HCT116 (cell line): ENCODE data around the gene HSPG2. TPM values are rescaled to one million over a fixed set of nuclear protein-coding genes. Genes with fewer than 3 reads are reported as not detected.

Experiments used
- ATAC-seq: fragments of 200-7000 bp; cut with Tn5 transposase; 2 replicates; pipeline ENCODE4 v1.9.1; 2020; ENCODE audit warnings: mild to moderate bottlenecking, moderate library complexity
- BruUV-seq: library from RNA; stranded (reverse); fragments of 400-500 nt; replicated peaks from 2 replicates; lab custom pipeline; 2021; lab: Mats Ljungman, UMichigan
- CTCF ChIA-PET: fragments of 300-600 bp; sonication (Branson Sonifier 250); formaldehyde crosslinking; loops from one replicate; lab custom pipeline; 2021; ENCODE audit warnings: antibody characterized with exemption; lab: Charles Lee
- POLR2A ChIA-PET: fragments of 300-600, 350-600 bp; sonication (Branson Sonifier 250); formaldehyde crosslinking; loops from one replicate; lab custom pipeline; 2021; ENCODE audit warnings: antibody characterized with exemption; lab: Charles Lee
- RAD21 ChIA-PET, 2 experiments: fragments of 300-600 bp; sonication (Branson Sonifier 250); formaldehyde crosslinking; loops; one replicate each; lab custom pipeline; 2023; ENCODE audit warnings: low total read pairs in 2 of 2; ENCODE audit not compliant: uncharacterized antibody in 2 of 2, unreplicated experiment in 2 of 2, low non-redundant PET in 1 of 2; lab: Charles Lee
- DNase-seq: peaks from one replicate; pipeline ENCODE4 v3.0.0-alpha.2; 2010; ENCODE audit warnings: low read depth, low spot score
- H2AFZ ChIP-seq: fragments of 200-600 bp; shearing (Covaris generic), sonication (generic); 2 replicates; pipeline ENCODE4 v1.6.1; 2017; ENCODE audit warnings: low read depth, mixed run types, mixed read lengths, antibody characterized with exemption, low read length; ENCODE audit not compliant: poor library complexity, severe bottlenecking
- H3K27ac ChIP-seq: 2 replicates; pipeline ENCODE4 v1.5.1; 2012; ENCODE audit warnings: low read depth, low read length
- H3K27me3 ChIP-seq: fragments of 200-600 bp; sonication (generic); 2 replicates; pipeline ENCODE4 v1.6.1; 2016; ENCODE audit warnings: mixed run types, low read length, mixed read lengths; ENCODE audit not compliant: insufficient read depth
- H3K36me3 ChIP-seq, 2 experiments: fragments of 200-500 bp in 1 of 2; fragments of 200-600 bp in 1 of 2; sonication (Bioruptor generic) in 1 of 2; sonication (generic) in 1 of 2; 2 replicates each; pipeline versions ENCODE4 v1.5.1 to v1.6.1; 2014 to 2016; ENCODE audit warnings: low read length in 2 of 2, inconsistent platforms in 1 of 2, mixed read lengths in 1 of 2, mixed run types in 1 of 2; ENCODE audit not compliant: insufficient read depth in 2 of 2, control insufficient read depth in 1 of 2
- H3K4me1 ChIP-seq, 2 experiments: fragments of 200-600 bp in 1 of 2; sonication (generic) in 1 of 2; 2 replicates each; pipeline versions ENCODE4 v1.5.1 to v1.6.1; 2012 to 2017; ENCODE audit warnings: low read length in 2 of 2, inconsistent platforms in 1 of 2, mild to moderate bottlenecking in 1 of 2, mixed read lengths in 1 of 2, mixed run types in 1 of 2, moderate library complexity in 1 of 2; ENCODE audit not compliant: insufficient read depth in 2 of 2, control insufficient read depth in 1 of 2
- H3K4me2 ChIP-seq: fragments of 200-600 bp; sonication (generic); 2 replicates; pipeline ENCODE4 v1.6.1; 2017; ENCODE audit warnings: mixed run types, low read length, mixed read lengths
- H3K4me3 ChIP-seq, 2 experiments: fragments of 200-600 bp in 1 of 2; sonication (generic) in 1 of 2; replicated peaks in 1 of 2; 2 replicates each; pipeline ENCODE4 v1.5.1; 2011 to 2016; ENCODE audit warnings: low read length in 2 of 2, control low read depth in 1 of 2, low read depth in 1 of 2, mild to moderate bottlenecking in 1 of 2, mixed read lengths in 1 of 2, mixed run types in 1 of 2
- H3K79me2 ChIP-seq: fragments of 200-600 bp; sonication (generic); 2 replicates; pipeline ENCODE4 v1.6.1; 2017; ENCODE audit warnings: mild to moderate bottlenecking, mixed run types, low read length, moderate library complexity, mixed read lengths; ENCODE audit not compliant: insufficient read depth
- H3K9ac ChIP-seq: fragments of 200-600 bp; sonication (generic); 2 replicates; pipeline ENCODE4 v1.6.1; 2016; ENCODE audit warnings: low read length, mixed read lengths
- H3K9me2 ChIP-seq: fragments of 200-600 bp; sonication (generic), shearing (Covaris generic); 2 replicates; pipeline ENCODE4 v1.6.1; 2017; ENCODE audit warnings: mixed run types, mild to moderate bottlenecking, moderate library complexity; ENCODE audit not compliant: insufficient read depth
- H3K9me3 ChIP-seq, 2 experiments: fragments of 200-500 bp in 1 of 2; fragments of 200-600 bp in 1 of 2; sonication (Bioruptor generic) in 1 of 2; sonication (generic) in 1 of 2; 2 replicates each; pipeline ENCODE4 v1.6.1; 2014 to 2017; ENCODE audit warnings: low read length in 2 of 2, mixed read lengths in 2 of 2, inconsistent platforms in 1 of 2, low read depth in 1 of 2, mild to moderate bottlenecking in 1 of 2, mixed run types in 1 of 2, moderate library complexity in 1 of 2; ENCODE audit not compliant: control insufficient read depth in 1 of 2, insufficient read depth in 1 of 2
- H4K20me1 ChIP-seq: fragments of 200-600 bp; sonication (generic), shearing (Covaris generic); 2 replicates; pipeline ENCODE4 v1.6.1; 2017; ENCODE audit warnings: mixed run types, mild to moderate bottlenecking, moderate library complexity; ENCODE audit not compliant: insufficient read depth
- ATF3 ChIP-seq: IDR thresholded peaks from 2 replicates; pipeline ENCODE4 v1.6.1; 2012
- CEBPB ChIP-seq: IDR thresholded peaks from 2 replicates; pipeline ENCODE4 v1.6.1; 2012; ENCODE audit warnings: low read depth
- EGR1 ChIP-seq: IDR thresholded peaks from 2 replicates; pipeline ENCODE4 v1.6.1; 2012; ENCODE audit warnings: low read depth
- ELF1 ChIP-seq: IDR thresholded peaks from 2 replicates; pipeline ENCODE4 v1.6.1; 2012; ENCODE audit warnings: low read depth, borderline replicate concordance
- EZH2phosphoT487 ChIP-seq: fragments of 200-600 bp; IDR thresholded peaks from 2 replicates; pipeline ENCODE4 v1.6.1; 2018; ENCODE audit warnings: antibody characterized with exemption, borderline replicate concordance
- FOSL1 ChIP-seq: IDR thresholded peaks from 2 replicates; pipeline ENCODE4 v1.6.1; 2012; ENCODE audit warnings: low read depth
- MAX ChIP-seq: IDR thresholded peaks from 2 replicates; pipeline ENCODE4 v1.6.1; 2012
- POLR2AphosphoS5 ChIP-seq: IDR thresholded peaks from 2 replicates; pipeline ENCODE4 v1.6.1; 2011; ENCODE audit warnings: mild to moderate bottlenecking, low read depth, low read length, moderate library complexity
- RAD21 ChIP-seq: IDR thresholded peaks from 2 replicates; pipeline ENCODE4 v1.6.1; 2012; ENCODE audit warnings: low read depth, mild to moderate bottlenecking
- SP1 ChIP-seq: IDR thresholded peaks from 2 replicates; pipeline ENCODE4 v1.6.1; 2012; ENCODE audit warnings: low read depth
- SRF ChIP-seq: IDR thresholded peaks from 2 replicates; pipeline ENCODE4 v1.6.1; 2012; ENCODE audit warnings: low read depth
- TCF7L2 ChIP-seq: IDR thresholded peaks from 2 replicates; pipeline ENCODE4 v1.7.0; 2011; ENCODE audit warnings: borderline replicate concordance, inconsistent platforms; ENCODE audit not compliant: insufficient read depth, insufficient read length; ENCODE audit errors: extremely low read depth
- YY1 ChIP-seq: IDR thresholded peaks from 2 replicates; pipeline ENCODE4 v1.6.1; 2011; ENCODE audit warnings: low read length, low read depth, moderate library complexity, mild to moderate bottlenecking; ENCODE audit not compliant: insufficient replicate concordance; ENCODE audit errors: extremely low read depth
- ZBTB33 ChIP-seq: IDR thresholded peaks from 2 replicates; pipeline ENCODE4 v1.6.1; 2011; ENCODE audit warnings: mild to moderate bottlenecking, low read length, moderate library complexity; ENCODE audit not compliant: insufficient replicate concordance; ENCODE audit errors: extremely low read depth
- ZFX ChIP-seq: fragments of 450-650 bp; IDR thresholded peaks from 2 replicates; pipeline ENCODE4 v1.6.1; 2017
- ZNF274 ChIP-seq: fragments of 200-500 bp; sonication (Bioruptor generic); IDR thresholded peaks from 2 replicates; pipeline ENCODE4 v1.6.1; 2014; ENCODE audit warnings: mild to moderate bottlenecking, low read depth, low read length, inconsistent platforms
- intact Hi-C: fragments of 100-400 bp; cut with micrococcal nuclease; formaldehyde crosslinking; loops from 2 replicates; pipeline ENCODE4 v1.10.0; 2022
- total RNA-seq: library from RNA; stranded (reverse); gene quantifications from one replicate; pipeline ENCODE4 v1.2.1, GENCODE V29; 2021; ENCODE audit not compliant: unreplicated experiment

HSPG2 gene
- total RNA-seq, 1 experiment from 2014 or later = 55.7 TPM

- H2AFZ ChIP-seq = no peak overlapping the region
- ChIA-PET RAD21 (no interaction called here), POLR2A (no interaction called here), CTCF (no interaction called here)
- H3K9ac ChIP-seq = no peak overlapping the region
- H3K4me3 ChIP-seq = no peak overlapping the region
- no peaks in the 10 kb centered on the region for H3K27me3 ChIP-seq
- H3K9me2 ChIP-seq = no peaks in the 10 kb centered on the region
- H3K27ac ChIP-seq = no peak overlapping the region
- TF ChIP-seq TCF7L2 (no peak), ATF3 (no peak), ZFX (no peak), EGR1 (peak; percentile 55), MAX (no peak), ZNF274 (no peak), EZH2phosphoT487 (no peak)
- H3K4me2 ChIP-seq = peak overlapping the region; percentile 12; the same call in 1 of the 2 replicates
- H3K36me3 ChIP-seq = no peaks in the 10 kb centered on the region
- H4K20me1 ChIP-seq = no peaks in the 10 kb centered on the region
- H3K9me3 ChIP-seq = no peaks in the 10 kb centered on the region
- ATAC-seq = peak; percentile 48
- H3K4me1 ChIP-seq = peaks cover 0 to 10% of the 10 kb centered on the region in 2 experiments; a peak in 3 of 4 replicates
- H3K79me2 ChIP-seq = no peaks in the 10 kb centered on the region
- intact Hi-C loops = no loop called here
- BruUV-seq = no TSS peak
- peak; percentile 18 for DNase-seq
Observed at GRCh38 chr1:21904704-21905520, 32.2 kb downstream of the HSPG2 start.

GRCh38 chr1:21904454-21904703 is 32.7 kb downstream of the HSPG2 start:
- BruUV-seq = no TSS peak
- Histone ChIP-seq H3K79me2 (no peaks in the 10 kb centered on the region), H3K27ac (no peak overlapping the region), H2AFZ (no peak overlapping the region), H3K9me3 (no peaks in the 10 kb centered on the region), H3K4me1 (peaks cover 0 to 10% of the 10 kb centered on the region in 2 experiments; a peak in 3 of 4 replicates), H3K27me3 (no peaks in the 10 kb centered on the region), H3K4me2 (peak overlapping the region; percentile 12; the same call in 1 of the 2 replicates), H3K9ac (no peak overlapping the region), H3K4me3 (no peak overlapping the region), H3K9me2 (no peaks in the 10 kb centered on the region), H3K36me3 (no peaks in the 10 kb centered on the region), H4K20me1 (no peaks in the 10 kb centered on the region)
- ChIA-PET RAD21 (no interaction called here), POLR2A (no interaction called here), CTCF (no interaction called here)
- DNase-seq (no peak), ATAC-seq (peak; percentile 25)
- intact Hi-C loops = no loop called here
- TF ChIP-seq MAX = no peak
- no peak for TF ChIP-seq ATF3
- no peak for TF ChIP-seq ELF1
- TF ChIP-seq FOSL1 = no peak
- no peak for TF ChIP-seq ZBTB33
- TF ChIP-seq ZFX = no peak
- TF ChIP-seq RAD21 = no peak
- no peak for TF ChIP-seq POLR2AphosphoS5
- no peak for TF ChIP-seq SRF
- TF ChIP-seq SP1 = no peak
- TF ChIP-seq YY1 = no peak
- no peak for TF ChIP-seq CEBPB
